ENCODE results near the gene RPS2.

RPS2 gene

DNA sequence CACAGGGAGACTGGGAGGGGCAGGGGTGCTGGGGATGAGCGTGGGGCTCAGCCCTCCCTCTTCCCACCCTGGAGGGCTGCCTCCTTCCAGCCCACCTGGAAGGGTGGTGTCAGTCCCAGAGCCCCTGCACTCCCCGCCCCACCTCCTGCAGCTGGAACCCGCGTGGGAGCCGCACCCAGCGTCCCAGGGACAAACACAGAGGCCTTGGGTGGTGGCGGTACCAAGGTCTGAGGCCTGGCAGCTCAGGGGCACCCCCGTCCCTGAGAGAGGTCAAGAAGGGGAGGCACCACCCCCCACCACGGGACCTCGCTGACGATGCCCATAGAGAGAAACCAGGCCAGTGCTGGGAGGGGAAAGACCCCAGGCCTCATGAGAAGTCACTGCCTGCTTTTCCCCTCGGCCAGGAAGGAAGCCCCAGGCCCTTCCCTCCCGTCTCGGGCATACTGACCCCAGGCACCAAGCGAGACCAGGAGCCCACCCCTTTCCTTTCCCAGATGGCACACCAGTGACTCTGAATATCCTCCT, 50.5 kb downstream of the RPS2 start:
- H3F3A ChIP-seq (ENCODE audit: insufficient read depth, low read length) = no peaks in the 10 kb centered on the region
- no peaks in the 10 kb centered on the region for H3K79me2 ChIP-seq (ENCODE audit: insufficient read depth, low read length)
- H3K27ac ChIP-seq (ENCODE audit: low read depth, low read length, poor library complexity, severe bottlenecking) = no peak overlapping the region
- H2AFZ ChIP-seq (ENCODE audit: low read length) = no peak overlapping the region
- TF ChIP-seq EZH2 (IDR thresholded peaks at IDR 0.05; ENCODE audit: borderline replicate concordance, low read length) = no peak
- TF ChIP-seq, protein P1, sequence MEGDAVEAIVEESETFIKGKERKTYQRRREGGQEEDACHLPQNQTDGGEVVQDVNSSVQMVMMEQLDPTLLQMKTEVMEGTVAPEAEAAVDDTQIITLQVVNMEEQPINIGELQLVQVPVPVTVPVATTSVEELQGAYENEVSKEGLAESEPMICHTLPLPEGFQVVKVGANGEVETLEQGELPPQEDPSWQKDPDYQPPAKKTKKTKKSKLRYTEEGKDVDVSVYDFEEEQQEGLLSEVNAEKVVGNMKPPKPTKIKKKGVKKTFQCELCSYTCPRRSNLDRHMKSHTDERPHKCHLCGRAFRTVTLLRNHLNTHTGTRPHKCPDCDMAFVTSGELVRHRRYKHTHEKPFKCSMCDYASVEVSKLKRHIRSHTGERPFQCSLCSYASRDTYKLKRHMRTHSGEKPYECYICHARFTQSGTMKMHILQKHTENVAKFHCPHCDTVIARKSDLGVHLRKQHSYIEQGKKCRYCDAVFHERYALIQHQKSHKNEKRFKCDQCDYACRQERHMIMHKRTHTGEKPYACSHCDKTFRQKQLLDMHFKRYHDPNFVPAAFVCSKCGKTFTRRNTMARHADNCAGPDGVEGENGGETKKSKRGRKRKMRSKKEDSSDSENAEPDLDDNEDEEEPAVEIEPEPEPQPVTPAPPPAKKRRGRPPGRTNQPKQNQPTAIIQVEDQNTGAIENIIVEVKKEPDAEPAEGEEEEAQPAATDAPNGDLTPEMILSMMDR (IDR thresholded peaks at IDR 0.05; ENCODE audit: low read length) = no peak
- H3K27me3 ChIP-seq (ENCODE audit: insufficient read depth, low read length) = peaks cover 3% of the 10 kb centered on the region; the same call in 1 of the 2 replicates
- no peak overlapping the region for H3K9ac ChIP-seq (ENCODE audit: low read length)
- no peaks in the 10 kb centered on the region for H3K4me1 ChIP-seq (ENCODE audit: insufficient read depth, low read length, severe bottlenecking)
- H3K9me3 ChIP-seq (ENCODE audit: low read length) = no peaks in the 10 kb centered on the region
- no peak overlapping the region for H3K4me3 ChIP-seq (ENCODE audit: low read depth, low read length, poor library complexity, severe bottlenecking)
- H3K4me2 ChIP-seq (ENCODE audit: low read length) = no peak overlapping the region
- H3K36me3 ChIP-seq (ENCODE audit: insufficient read depth, low read length) = no peaks in the 10 kb centered on the region
- no peaks in the 10 kb centered on the region for H4K20me1 ChIP-seq (ENCODE audit: insufficient read depth, low read length)
- no peaks in the 10 kb centered on the region for H3K9me2 ChIP-seq (ENCODE audit: low read depth, low read length)

DNA sequence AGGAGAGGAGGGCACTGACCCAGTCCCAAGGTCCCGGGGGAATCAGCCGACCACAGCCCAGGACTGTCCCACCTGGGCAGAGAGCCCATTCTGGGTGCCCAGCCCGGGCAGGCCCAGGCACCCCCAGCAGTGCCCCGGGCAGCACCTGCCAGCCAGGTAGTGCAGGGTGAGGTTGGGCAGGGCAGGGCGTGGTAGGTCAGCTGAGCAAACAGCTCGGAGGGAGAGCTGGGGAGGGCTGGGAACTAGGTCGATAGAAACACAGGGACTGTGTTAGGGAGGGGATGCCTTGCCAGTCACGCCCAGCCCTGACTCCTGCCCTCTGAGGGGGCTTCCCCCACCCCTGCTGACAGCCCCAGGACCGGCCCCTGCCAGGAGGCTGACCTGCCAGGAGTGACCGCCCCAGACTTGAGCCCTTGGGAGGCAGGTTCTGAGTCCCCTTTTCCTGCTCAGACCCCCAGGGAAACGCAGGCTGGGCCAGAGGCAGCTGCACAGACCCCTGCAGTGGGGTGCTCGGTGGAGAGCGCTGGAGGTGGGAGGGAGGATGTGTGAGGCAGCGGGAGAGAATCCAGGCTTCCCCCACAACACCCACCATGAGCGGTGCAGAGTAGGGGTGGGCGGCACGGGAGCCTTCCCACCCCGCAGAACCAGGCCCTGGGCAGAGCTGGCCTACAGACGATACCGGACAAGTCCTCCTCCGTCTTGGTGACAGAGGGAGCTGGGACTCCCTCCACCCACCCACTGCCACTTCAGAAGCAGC, 51.1 kb downstream of the RPS2 start:
- H4K20me1 ChIP-seq (ENCODE audit: insufficient read depth, low read length) = no peaks in the 10 kb centered on the region
- H3F3A ChIP-seq (ENCODE audit: insufficient read depth, low read length) = no peaks in the 10 kb centered on the region
- H3K9ac ChIP-seq (ENCODE audit: low read length) = no peak overlapping the region
- no peaks in the 10 kb centered on the region for H3K4me1 ChIP-seq (ENCODE audit: insufficient read depth, low read length, severe bottlenecking)
- no peaks in the 10 kb centered on the region for H3K9me2 ChIP-seq (ENCODE audit: low read depth, low read length)
- no peak overlapping the region for H3K4me2 ChIP-seq (ENCODE audit: low read length)
- H3K79me2 ChIP-seq (ENCODE audit: insufficient read depth, low read length) = no peaks in the 10 kb centered on the region
- H2AFZ ChIP-seq (ENCODE audit: low read length) = no peak overlapping the region
- TF ChIP-seq, protein P1 (IDR thresholded peaks at IDR 0.05; ENCODE audit: low read length) = no peak
- no peak for TF ChIP-seq EZH2 (IDR thresholded peaks at IDR 0.05; ENCODE audit: borderline replicate concordance, low read length)
- no peak overlapping the region for H3K4me3 ChIP-seq (ENCODE audit: low read depth, low read length, poor library complexity, severe bottlenecking)
- no peaks in the 10 kb centered on the region for H3K9me3 ChIP-seq (ENCODE audit: low read length)
- H3K27ac ChIP-seq (ENCODE audit: low read depth, low read length, poor library complexity, severe bottlenecking) = no peak overlapping the region
- peaks cover 3% of the 10 kb centered on the region; the same call in 1 of the 2 replicates for H3K27me3 ChIP-seq (ENCODE audit: insufficient read depth, low read length)
- H3K36me3 ChIP-seq (ENCODE audit: insufficient read depth, low read length) = no peaks in the 10 kb centered on the region

DNA sequence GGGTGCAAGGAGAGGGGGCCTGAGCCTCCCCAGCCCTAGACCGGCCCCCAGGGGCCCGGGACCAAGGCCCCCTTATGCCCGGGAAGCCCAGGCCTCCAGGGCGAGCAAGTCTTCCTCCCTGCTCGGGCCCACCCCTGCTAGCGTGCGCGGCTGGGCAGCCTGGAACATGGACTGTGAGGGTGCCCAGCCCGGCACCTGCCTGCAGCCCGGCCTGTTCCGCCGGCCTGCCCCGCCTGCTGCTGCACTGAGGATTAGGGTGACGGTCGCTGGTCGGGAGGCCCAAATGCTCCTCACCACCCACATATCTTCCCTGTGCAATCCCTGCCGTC, 52.4 kb downstream of the RPS2 start:
- Histone ChIP-seq H3K27ac (ENCODE audit: low read depth, low read length, poor library complexity, severe bottlenecking) (no peak overlapping the region), H3K9ac (ENCODE audit: low read length) (no peak overlapping the region), H3K9me2 (ENCODE audit: low read depth, low read length) (no peaks in the 10 kb centered on the region), H2AFZ (ENCODE audit: low read length) (no peak overlapping the region), H3K4me1 (ENCODE audit: insufficient read depth, low read length, severe bottlenecking) (no peaks in the 10 kb centered on the region), H3K4me3 (ENCODE audit: low read depth, low read length, poor library complexity, severe bottlenecking) (no peak overlapping the region), H4K20me1 (ENCODE audit: insufficient read depth, low read length) (no peaks in the 10 kb centered on the region), H3F3A (ENCODE audit: insufficient read depth, low read length) (no peaks in the 10 kb centered on the region), H3K36me3 (ENCODE audit: insufficient read depth, low read length) (no peaks in the 10 kb centered on the region), H3K79me2 (ENCODE audit: insufficient read depth, low read length) (no peaks in the 10 kb centered on the region), H3K4me2 (ENCODE audit: low read length) (no peak overlapping the region), H3K9me3 (ENCODE audit: low read length) (no peaks in the 10 kb centered on the region), H3K27me3 (ENCODE audit: insufficient read depth, low read length) (peaks cover 3% of the 10 kb centered on the region; the same call in 1 of the 2 replicates)
- TF ChIP-seq, protein P1 (IDR thresholded peaks at IDR 0.05; ENCODE audit: low read length) = no peak
- no peak for TF ChIP-seq EZH2 (IDR thresholded peaks at IDR 0.05; ENCODE audit: borderline replicate concordance, low read length)

Measured in OCI-LY1 (cell line).